Glomerular endothelial cell (primary cell): ENCODE data around the gene CDC73. TPM values are rescaled to one million over a fixed set of nuclear protein-coding genes. Genes with fewer than 3 reads are reported as not detected.
"Not testable (repeated sequence)": the region's sequence is repeated elsewhere in the genome, so short reads cannot be mapped to it uniquely, and the experiment has no call there.

ENCODE experiments used
- DNase-seq: peaks from one replicate; pipeline ENCODE4 v3.0.0-alpha.2; 2011; ENCODE audit warnings: low read depth, low spot score; ENCODE audit errors: extremely low read depth
- total RNA-seq: library from RNA; depleted of rRNA; stranded (reverse); fragments of >200 nt; gene quantifications from 2 replicates; pipeline ENCODE4 v1.2.3, GENCODE V29; 2015

Gene CDC73
- total RNA-seq, 1 donor from 2014 or later: 30.1 TPM

DNA sequence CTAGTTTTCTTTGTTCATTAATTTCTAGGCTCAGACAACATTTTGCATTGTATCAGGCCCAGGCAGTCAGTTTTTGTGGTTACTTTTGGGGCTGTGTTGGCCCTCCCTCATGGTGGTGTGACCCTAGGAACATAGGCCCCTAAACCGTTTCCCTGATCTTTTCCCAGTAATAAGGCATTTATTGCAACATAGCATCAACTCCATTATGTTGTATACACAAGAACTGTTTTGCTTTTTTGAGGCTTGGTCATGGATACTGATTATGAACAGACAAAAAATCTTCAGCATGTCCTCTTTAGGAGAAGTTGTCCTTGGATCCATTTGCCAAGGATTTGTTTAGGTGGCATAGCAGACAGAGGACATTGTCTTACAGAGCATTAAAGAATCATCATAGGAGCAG, 54.3 kb downstream of the CDC73 start:
- no peak for DNase-seq

DNA sequence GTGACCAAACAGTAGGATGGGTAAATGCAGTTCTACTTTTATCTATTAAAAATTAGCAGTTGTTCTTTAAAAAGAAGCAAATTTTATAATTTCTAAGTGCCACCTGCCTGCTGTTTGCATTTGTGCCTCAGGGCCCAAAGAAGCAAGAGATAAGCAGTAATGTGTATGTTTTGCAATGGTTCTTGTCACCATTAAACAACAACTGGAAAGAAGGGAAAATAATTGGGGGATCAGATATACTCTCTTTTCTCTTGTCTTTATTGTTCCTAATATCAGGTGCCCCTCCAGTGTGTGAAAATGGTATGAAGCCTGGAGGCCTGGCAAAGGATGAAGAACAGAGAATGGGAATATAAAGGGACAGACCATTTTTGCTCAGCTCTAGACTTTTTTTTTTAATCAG, 55.0 kb downstream of the CDC73 start:
- no peak for DNase-seq

- no peak for DNase-seq
Observed at GRCh38 chr1:193179094-193179493, 57.3 kb downstream of the CDC73 start.

GRCh38 chr1:193181536-193181935, 59.7 kb downstream of the CDC73 start:
- DNase-seq: no peak

GRCh38 chr1:193181985-193182384, 60.2 kb downstream of the CDC73 start:
- DNase-seq: no peak

GRCh38 chr1:193183019-193183627, 61.3 kb downstream of the CDC73 start:
- DNase-seq: peak; percentile 51

GRCh38 chr1:193184776-193185175, 62.9 kb downstream of the CDC73 start:
- DNase-seq: no peak

DNA sequence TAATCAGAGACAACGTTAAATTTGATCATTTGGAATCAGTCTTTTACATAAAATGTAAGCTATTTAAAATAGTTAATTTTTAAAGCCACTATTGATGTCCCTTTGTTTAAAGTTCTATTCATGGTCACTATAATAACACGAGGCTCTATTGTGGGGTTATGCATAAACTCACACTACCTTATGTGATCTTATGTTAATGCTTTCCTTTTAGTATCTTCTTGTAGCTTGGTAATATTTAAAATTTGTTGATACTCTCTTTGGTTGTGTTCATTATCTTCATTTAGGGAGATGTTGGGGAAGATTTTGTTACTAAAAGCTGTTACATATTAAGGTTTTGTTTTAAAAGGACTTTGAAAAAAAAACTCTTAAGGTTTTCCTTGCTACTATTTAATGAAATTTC, 63.4 kb downstream of the CDC73 start:
- no peak for DNase-seq

DNA sequence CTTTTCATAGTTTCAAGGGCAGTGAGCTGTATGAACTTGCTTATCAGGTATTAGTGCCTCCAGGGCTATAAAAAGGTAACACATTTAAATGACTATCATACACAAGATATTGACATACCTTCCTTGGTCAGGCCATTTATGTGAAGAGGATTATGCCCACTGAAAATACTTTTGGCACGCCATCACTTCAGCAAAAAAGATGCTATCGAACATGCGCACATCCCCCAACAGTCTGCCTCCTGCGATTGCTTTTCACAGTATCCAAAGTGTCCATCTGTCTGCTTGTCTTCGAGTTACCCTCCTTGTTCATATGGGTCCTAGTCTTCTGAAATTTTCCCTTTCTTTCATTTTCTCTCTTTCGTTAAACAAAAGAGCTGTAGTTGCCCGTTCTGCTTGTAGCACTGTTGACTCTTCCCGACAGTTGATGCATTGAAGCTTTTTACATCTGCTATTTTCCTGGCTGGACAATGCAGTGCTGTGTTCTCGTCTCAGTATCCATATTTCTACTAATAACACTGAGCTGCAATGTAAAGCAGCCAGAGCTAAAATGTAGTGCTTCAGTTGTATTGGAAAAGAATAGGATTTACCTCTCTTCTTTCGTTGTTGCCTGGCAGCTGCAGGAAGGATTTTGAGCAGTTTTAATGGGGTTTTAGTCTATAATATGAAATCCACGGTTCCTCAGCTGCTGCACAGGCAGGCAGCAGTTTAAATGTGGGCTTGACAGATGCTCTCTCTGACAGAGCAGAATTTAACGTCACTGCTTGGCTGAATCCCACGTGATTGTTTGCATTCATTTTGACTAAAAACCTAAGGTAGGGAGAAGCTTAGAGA, 64.3 kb downstream of the CDC73 start, which contains the start of gene B3GALT2:
B3GALT2 (minus strand) TSS at position 713 of the 831 bp plus-strand sequence. CDS start 5,051 bp downstream, outside the sequence.
- DNase-seq: no peak

DNA sequence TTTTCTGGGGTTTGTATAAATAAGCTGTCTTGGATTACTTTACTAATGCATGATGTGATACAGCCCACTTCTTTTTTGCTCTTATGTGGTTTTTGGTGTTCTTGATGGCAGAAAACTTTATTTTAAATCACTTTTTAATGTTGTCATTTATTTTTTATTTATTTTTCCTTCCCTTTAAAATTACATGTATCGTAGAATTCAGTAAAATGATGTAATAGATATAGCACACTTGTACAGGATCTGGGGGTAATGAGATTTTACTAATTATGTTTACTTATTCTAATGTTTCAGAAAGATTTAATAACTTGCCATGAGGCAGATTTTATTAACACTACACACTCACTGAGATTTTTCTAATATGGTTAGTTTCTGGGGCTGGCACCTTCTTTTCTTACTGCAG, 65.3 kb downstream of the CDC73 start:
- no peak for DNase-seq

GRCh38 chr1:193188915-193189314, 67.1 kb downstream of the CDC73 start:
- not testable (repeated sequence) for DNase-seq

DNA sequence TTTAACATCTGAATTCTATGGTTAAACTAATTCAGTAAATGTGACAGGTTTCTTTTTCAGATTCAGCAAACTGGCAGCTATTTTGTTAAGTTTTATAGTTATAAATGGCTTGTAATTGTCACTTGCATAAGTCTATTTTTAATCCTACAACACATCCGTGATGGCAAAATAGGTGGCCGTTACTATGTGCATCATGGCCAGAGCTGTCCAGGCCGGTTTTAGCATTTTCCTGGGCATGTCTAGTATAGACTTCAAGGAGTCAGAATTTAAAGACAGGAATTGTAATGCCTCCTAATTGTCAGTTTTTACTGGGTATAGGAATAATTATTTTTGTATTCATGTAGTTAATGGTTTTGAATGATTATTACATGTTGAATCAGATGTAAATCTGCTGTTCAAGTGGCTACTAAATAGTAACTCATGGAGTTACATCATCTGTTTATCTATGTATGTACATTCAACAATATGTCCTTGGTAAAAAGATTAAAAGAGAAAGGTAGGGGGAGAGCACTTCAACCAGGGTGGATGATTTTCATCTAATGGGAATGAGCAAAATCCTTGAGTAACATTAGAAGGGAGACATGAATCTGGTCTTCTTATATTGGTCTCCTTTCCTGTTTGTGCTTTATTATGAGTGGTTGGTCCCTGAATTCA, 67.7 kb downstream of the CDC73 start:
- DNase-seq: no peak

GRCh38 chr1:193190096-193190744, 68.4 kb downstream of the CDC73 start:
- no peak for DNase-seq

DNA sequence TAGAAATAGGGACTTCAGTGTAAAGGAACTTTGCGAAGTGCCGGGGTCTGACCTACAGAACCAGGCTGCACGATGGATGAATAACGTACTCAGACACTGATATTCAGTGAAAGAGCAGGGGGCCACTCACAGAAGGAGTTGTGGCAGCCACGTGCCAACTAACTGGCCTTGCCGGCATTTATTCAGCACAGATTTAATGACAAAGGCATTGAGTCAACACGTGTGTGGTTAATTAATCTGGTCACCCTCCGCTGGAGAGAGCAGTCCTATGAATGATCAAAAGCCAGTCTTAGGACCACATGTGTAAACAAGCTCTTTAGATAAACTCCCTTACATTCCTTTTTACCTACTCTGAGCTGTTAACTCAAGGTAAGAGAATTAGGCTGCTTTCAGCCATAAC, 70.8 kb downstream of the CDC73 start:
- DNase-seq: no peak

GRCh38 chr1:193199940-193200339, 78.1 kb downstream of the CDC73 start:
- DNase-seq: no peak

- DNase-seq: no peak
Observed at GRCh38 chr1:193201021-193201420, 79.2 kb downstream of the CDC73 start.

GRCh38 chr1:193210996-193211395, 89.2 kb downstream of the CDC73 start:
- no peak for DNase-seq

DNA sequence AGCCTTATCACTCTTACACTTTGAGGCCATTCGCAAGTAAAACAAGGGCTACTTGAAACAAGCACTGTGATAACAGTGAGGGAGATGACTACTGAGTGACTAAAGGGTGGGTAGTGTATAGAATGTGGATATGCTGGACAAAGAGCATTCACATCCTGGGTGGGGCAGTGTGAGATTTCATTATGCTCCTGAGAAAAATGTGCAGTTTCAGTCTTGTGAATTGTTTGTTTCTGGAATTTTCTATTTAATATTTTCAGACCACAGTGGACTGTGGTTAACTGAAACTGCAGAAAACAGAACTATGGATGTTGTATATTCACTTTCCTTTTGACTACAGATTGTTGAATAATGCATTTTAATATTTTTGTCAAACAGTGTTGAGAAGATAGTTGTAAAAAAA, 89.7 kb downstream of the CDC73 start:
- DNase-seq: no peak

- DNase-seq: no peak
Observed at GRCh38 chr1:193212637-193213036, 90.8 kb downstream of the CDC73 start.

DNA sequence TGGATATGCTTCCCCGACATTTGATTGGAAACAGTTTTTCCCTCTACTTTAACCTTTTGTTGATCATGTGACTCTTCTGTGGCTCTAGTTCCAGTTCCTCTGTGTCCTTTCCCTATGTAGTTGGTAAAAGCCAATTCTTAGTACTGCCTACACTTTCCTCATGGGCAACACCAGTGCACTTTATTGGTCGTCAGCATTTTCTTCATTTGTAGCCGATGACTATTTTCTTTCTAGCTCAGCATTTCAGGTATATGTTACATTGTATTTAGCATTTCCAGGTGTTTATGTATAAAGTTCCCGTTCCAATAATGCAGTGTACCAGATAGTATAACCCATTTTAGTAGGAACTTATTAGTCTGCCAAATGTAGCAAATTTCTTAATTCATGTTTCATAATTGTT, 92.2 kb downstream of the CDC73 start:
- DNase-seq: no peak

- DNase-seq: no peak
Observed at GRCh38 chr1:193216920-193217319, 95.1 kb downstream of the CDC73 start.
